DND-41 (cell line): Measurements from ENCODE around the gene UPF3B.

Experiments
- CTCF ChIP-seq: IDR thresholded peaks from 2 replicates; pipeline ENCODE4 v1.5.1; 2012; ENCODE audit warnings: borderline replicate concordance, low read length, moderate library complexity, mild to moderate bottlenecking; ENCODE audit not compliant: poor library complexity, severe bottlenecking; ENCODE audit errors: extremely low read depth
- EZH2 ChIP-seq: IDR thresholded peaks from 3 replicates; pipeline ENCODE4 v1.6.1; 2012; ENCODE audit warnings: borderline replicate concordance, low read depth, mild to moderate bottlenecking, moderate library complexity, low read length, inconsistent platforms; ENCODE audit not compliant: severe bottlenecking

DNA sequence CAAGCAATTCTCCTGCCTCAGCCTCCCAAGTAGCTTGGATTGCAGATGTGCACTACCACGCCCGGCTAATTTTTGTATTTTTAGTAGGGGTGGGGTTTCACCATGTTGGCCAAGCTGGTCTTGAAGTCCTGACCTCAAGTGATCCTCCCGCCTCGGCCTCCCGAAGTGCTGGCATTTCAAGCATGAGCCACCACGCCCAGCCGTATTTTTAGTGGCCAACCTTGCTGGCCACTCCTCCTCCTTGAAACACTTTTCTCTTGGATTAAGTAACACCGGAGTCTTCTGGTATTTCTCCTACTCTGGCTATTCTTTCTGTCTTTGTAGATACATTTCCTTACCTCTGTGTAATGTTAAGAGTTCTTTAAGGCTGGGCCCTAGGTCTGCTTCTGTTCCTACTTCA lies 50.2 kb downstream of the UPF3B start:
- TF ChIP-seq CTCF: no peak
- no peak for TF ChIP-seq EZH2
